Nephron (organoid): ENCODE results near the gene OGFR.

Experiments used
- H3K27ac Mint-ChIP-seq, 3 experiments: 2 replicates each; pipeline ENCODE4 v1.8.0; 2020; ENCODE audit warnings: mixed read lengths in 3 of 3, mild to moderate bottlenecking in 2 of 3, moderate library complexity in 1 of 3
- H3K27me3 Mint-ChIP-seq: 2 replicates; pipeline ENCODE4 v1.8.0; 2021; ENCODE audit warnings: low read depth, mild to moderate bottlenecking, moderate library complexity, mixed read lengths
- H3K36me3 Mint-ChIP-seq: 2 replicates; pipeline ENCODE4 v1.8.0; 2020; ENCODE audit warnings: low read depth, mixed read lengths
- H3K4me1 Mint-ChIP-seq: 2 replicates; pipeline ENCODE4 v1.8.0; 2020; ENCODE audit warnings: mixed read lengths
- H3K4me3 Mint-ChIP-seq, 3 experiments: 2 replicates each; pipeline ENCODE4 v1.8.0; 2020; ENCODE audit warnings: mild to moderate bottlenecking in 3 of 3, mixed read lengths in 3 of 3, moderate library complexity in 2 of 3
- H3K9me3 Mint-ChIP-seq: 2 replicates; pipeline ENCODE4 v1.8.0; 2020; ENCODE audit warnings: mixed read lengths
- CTCF ChIP-seq, 3 experiments: fragments of 200-600 bp; sonication (generic); IDR thresholded peaks; one replicate each; pipeline ENCODE4 v1.5.0; 2021; ENCODE audit warnings: antibody characterized with exemption in 3 of 3; ENCODE audit not compliant: unreplicated experiment in 3 of 3

Gene OGFR

GRCh38 chr20:62801284-62802010 lies 3.2 kb upstream of the OGFR start:
- Mint-ChIP-seq H3K27ac (no peak overlapping the region), H3K4me1 (peaks cover 27% of the 10 kb centered on the region), H3K36me3 (peaks cover 32% of the 10 kb centered on the region), H3K4me3 (peak overlapping the region in 2 of 3 experiments; percentile 36 to 45), H3K9me3 (no peaks in the 10 kb centered on the region), H3K27me3 (peaks cover 10% of the 10 kb centered on the region)
- no peak for TF ChIP-seq CTCF (IDR thresholded peaks at IDR 0.05; ENCODE audit: unreplicated experiment in 3 of 3)

- Mint-ChIP-seq H3K27me3 (peaks cover 10% of the 10 kb centered on the region), H3K9me3 (no peaks in the 10 kb centered on the region), H3K4me3 (peak overlapping the region; percentile 93 to 97 (median 94)), H3K4me1 (peaks cover 27% of the 10 kb centered on the region), H3K27ac (no peak overlapping the region), H3K36me3 (peaks cover 32% of the 10 kb centered on the region)
- TF ChIP-seq CTCF (IDR thresholded peaks at IDR 0.05; ENCODE audit: unreplicated experiment in 3 of 3) = no peak
These were observed 2.5 kb upstream of the OGFR start for GRCh38 chr20:62802026-62802712.

- Mint-ChIP-seq H3K4me1 (peaks cover 20% of the 10 kb centered on the region), H3K4me3 (peak overlapping the region; percentile 93 to 97 (median 94)), H3K36me3 (peaks cover 21% of the 10 kb centered on the region), H3K27me3 (peaks cover 10% of the 10 kb centered on the region), H3K27ac (peak overlapping the region; percentile 80 to 95 (median 88)), H3K9me3 (no peaks in the 10 kb centered on the region)
- TF ChIP-seq CTCF (IDR thresholded peaks at IDR 0.05; ENCODE audit: unreplicated experiment in 3 of 3) = peak in 1 of 3 experiments; percentile 7
These were observed 511 bp upstream of the OGFR start for GRCh38 chr20:62804021-62804626.

GRCh38 chr20:62805155-62805710 lies 598 bp downstream of the OGFR start:
- H3K9me3 Mint-ChIP-seq = no peaks in the 10 kb centered on the region
- H3K27me3 Mint-ChIP-seq = peaks cover 10% of the 10 kb centered on the region
- H3K27ac Mint-ChIP-seq = no peak overlapping the region
- peaks cover 15% of the 10 kb centered on the region for H3K4me1 Mint-ChIP-seq
- H3K4me3 Mint-ChIP-seq = peak overlapping the region; percentile 79 to 83 (median 81)
- no peak for TF ChIP-seq CTCF (IDR thresholded peaks at IDR 0.05; ENCODE audit: unreplicated experiment in 3 of 3)
- peaks cover 12% of the 10 kb centered on the region for H3K36me3 Mint-ChIP-seq

GRCh38 chr20:62805711-62806382 lies 1.2 kb downstream of the OGFR start:
- peak overlapping the region; percentile 79 to 83 (median 81) for H3K4me3 Mint-ChIP-seq
- H3K9me3 Mint-ChIP-seq = no peaks in the 10 kb centered on the region
- peaks cover 10% of the 10 kb centered on the region for H3K27me3 Mint-ChIP-seq
- peaks cover 14% of the 10 kb centered on the region for H3K4me1 Mint-ChIP-seq
- TF ChIP-seq CTCF (IDR thresholded peaks at IDR 0.05; ENCODE audit: unreplicated experiment in 3 of 3) = no peak
- H3K36me3 Mint-ChIP-seq = peaks cover 10% of the 10 kb centered on the region
- no peak overlapping the region for H3K27ac Mint-ChIP-seq
